Activated T-helper 9 cell treated with anti-CD3 and anti-CD28 coated beads, Interleukin-2, amount 50 U/mL, for 16 hours (primary cell): ENCODE measurements around the gene CRK.

Experiments
- DNase-seq: peaks from one replicate; pipeline ENCODE4 v3.0.0-alpha.2; 2020; ENCODE audit warnings: low read depth

The CRK gene

DNA sequence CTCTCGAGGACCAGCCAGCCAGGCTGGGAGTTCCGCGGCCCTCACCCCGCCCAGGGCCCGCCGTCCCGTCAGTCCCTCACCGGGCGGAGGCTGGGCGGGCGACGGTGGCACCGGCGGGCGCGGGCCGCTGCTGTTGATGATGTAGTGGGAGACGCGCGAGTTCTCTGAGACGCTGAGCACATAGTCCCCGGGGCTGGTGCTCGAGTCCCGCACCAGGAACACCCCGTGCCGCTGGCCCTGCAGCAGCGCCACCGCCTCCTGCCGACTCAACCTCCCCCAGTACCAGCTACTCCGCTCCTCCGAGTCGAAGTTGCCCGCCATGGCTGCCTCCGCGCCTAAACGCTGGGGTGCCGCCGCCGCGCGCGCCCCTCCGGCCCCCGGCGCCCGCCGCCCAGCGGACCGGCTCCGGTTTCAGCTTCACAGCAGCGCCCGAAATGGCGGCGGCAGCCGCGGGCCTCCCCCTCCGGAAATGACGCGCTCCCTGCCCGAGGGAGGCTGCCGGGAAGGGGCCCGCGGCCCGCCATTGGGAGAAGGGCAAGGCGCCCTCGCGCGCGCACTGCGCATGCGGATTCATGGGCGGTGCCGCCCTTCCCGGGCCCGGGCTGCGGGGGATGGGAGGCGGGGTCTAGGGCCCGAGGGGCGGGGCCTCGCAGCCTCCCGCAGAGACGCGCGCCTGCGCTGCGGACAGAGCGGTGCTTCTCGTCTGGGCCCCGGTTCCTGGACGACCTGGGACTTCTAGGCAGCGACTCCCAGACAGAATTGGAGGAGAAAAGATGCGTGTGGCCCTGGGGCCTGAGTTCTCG lies at the start of gene CRK:
Gene CRK, minus strand, starts transcription at position 436 of the 803 bp plus-strand sequence. Its CDS starts 115 bp downstream, at position 321.
- peak; percentile 99 for DNase-seq

DNA sequence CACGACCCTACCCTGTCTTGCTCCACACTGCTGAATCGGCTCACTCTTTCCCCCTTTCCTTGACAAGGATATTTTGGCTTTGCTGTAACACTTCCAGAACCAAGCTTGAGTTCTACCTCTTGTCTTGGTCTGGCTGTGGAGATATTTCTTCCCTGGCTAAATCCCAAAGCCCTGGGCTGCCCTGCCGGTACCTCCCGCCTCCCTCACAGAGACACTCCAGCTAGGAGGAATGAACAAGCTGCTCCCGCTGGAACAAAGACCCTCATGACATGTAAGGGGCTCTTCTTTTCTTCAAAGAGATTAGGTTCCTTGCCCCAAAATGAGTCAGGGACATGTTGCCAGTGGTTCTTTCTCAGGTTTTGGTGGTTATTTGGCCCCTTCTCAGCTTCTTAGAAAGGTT lies 49.6 kb upstream of the CRK start:
- no peak for DNase-seq

DNA sequence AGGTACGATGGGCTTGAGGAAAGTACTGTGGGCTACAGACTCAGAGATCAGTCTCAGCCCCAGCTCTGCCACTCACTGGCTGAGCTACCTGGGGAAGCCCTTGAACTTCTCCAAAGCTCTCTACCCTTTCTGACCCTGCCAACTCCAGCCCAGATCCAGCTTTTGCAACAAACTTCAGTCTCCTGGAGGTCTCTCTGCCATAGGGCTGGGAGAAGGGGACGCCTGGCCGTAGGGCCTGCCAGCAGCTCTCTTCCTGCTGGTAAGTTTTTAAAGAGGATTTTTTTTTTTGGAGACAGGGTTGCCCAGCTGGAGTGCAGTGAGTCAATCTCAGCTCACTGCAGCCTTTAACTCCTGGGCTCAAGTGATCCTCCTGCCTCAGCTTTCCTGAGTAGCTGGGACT lies 48.8 kb upstream of the CRK start:
- no peak for DNase-seq

DNA sequence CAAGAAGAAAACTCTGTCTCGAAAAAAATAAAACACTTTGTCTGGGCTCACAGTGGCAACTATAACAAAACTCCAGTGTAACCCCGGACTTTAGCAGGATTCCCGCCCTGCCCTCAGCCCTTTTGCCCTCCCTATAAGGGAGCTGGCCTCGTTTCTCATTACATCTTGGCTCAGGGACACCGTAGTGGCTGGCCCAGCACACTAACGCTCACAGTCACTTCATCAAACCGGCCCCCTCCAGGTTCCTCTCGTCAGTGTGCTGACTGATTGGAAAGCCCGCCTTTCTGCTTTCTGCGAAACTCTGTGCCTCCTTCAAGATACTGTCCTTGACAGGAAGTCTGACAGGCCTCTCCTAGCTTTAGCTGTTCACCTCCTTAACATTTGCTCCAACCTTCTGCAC lies 47.7 kb upstream of the CRK start:
- no peak for DNase-seq

DNA sequence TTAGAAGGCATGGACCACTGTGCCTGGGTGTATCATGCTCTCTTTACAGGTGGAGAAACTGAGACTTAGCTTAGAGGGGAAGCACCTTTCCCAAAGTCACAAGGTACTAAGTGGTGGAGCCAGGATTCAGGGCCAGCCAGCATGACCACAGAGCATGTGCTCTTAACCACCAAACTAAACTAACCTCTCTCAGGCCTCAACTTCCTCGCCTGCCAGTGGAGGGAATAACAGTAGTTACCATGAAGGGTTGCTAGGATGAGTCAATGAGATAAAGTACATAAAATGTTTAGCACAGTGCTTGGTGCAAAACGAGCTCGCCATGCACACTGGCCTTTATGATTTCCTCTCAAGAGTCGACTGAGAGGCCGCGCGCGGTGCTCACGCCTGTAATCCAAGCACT lies 42.8 kb upstream of the CRK start:
- no peak for DNase-seq

DNA sequence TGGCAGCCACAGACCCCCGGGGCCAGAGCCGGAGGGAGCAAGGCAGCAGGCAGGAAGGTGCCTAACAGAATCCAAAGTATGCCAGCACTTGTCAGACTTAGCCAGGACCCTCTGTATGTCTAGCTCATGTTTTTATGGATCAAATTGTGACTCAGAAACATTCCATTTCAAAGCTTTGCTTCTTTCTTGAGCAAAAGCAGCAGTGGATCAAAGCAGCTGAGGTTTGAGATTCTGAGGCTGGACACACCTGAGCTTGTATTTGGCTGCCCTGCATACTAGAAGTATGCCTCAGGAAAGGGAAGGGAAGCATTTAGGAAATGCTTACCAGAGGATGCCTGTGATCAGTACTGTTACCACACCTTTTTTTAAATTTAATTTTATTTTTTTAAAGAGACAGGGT lies 42.2 kb upstream of the CRK start:
- no peak for DNase-seq

DNA sequence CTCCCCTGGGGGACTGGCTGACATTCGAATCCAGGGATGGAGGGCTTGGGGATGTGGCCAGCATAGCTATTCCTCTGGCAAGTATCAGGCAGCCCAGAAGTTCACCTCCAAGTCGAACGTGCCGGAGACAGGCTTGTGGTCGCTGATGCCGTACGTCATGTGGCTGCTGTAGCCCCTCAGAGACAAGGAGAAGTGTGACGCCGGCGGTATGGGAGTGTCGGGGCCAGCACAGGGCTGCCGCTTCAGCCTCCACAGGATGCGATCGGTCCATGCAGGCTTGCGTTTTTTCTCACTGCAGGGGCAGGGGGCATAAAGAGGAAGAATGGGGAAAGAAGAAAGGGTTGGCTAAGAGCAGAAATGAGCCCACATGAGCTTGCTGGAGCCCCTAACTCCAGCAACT lies 41.8 kb upstream of the CRK start:
- DNase-seq: no peak

DNA sequence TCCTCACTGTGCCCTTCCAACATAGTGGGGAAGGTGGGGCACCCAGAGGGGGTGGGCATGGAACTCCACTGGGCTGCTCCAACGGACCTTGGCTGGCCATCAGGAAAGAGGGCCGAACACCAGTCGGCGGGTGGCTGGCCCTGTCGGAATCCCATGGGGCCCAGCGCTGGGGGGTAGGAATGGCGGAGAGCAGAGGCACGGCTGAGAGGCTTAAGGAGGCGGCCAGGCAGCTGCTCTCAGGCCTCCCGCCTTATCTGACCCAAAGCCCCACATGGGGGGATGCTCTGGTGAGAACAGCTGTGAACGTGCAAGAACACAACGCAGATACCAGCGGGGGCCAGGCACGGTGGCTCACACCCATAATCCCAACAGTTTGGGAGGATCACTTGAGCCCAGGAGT lies 40.8 kb upstream of the CRK start:
- no peak for DNase-seq

DNA sequence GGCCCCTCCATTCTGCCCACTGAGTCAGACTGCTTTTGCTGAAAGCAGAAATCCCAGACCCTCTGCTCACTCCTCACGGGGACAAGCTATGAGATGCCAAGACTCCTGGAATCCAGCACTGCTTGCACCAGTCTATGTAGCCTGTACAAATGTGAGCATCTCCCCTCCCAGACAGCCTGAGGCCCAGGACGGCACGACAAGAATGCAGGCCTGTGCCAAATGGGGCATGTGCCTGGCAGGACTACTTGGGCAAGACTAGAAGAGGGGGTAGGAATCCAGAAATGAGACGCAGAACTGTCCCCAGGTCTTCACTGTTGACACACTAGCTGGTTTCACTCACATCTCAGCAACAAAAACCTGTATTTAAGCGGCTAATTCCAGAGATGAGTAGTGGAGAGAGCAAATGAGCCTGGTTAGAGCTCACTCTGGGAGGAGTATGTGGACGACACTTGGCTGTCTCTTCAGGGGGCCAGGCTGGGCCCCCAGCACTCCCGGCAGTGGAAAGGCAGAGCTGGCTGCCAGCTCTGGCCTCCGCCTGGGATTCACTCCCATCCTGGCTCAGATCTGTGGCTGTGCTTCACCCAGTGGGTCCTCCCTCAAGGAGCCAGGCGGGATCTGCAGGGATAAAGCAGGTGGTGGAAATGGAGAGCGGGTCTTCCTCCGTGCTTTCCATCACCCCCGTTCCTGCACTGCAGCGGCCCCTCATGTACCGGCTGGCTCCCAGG lies 39.4 kb upstream of the CRK start:
- DNase-seq: no peak

DNA sequence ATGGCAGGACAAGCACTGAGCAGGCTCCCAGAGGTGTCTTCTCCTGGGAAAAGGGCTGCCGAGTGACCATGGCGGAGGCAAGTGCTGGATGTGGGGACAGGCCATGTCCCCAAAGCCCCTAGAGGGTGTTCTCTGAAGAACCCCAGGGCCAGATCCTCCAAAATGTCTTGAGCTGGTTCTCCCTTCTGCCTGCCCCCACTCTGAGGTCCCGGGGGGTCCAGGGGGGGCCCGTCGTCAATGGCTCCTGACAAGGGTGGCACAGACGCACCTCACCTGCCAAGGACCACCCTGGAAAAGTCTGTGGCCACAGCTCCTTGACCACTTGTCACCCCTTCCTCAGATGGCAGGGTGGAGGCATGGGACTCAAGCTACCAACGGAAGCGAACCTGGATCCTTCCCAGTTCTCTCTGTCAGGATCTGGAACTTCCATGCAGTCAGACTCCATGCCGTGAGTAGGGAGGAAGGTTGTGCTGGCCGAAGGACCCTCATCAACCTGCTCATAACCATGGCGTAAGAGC lies 38.8 kb upstream of the CRK start:
- DNase-seq: no peak

DNA sequence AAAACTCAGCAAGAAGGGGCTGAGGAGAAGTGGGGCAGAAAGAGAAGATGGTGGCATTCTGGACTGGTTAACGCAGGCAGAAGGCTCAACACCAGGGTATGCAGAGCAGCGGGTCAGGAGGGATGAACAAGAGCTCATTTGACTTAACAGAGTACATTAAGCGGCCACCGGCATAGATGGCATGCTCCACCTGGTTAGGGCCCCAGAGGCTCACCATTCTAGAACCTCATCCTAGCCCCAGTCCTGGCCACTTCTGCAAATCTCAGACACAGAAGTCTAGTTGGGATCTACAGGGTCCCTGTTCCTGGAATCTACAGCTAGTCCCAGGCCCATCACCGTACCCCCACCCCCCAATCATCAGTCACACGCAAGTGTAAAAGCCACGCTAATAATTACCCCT lies 38.2 kb upstream of the CRK start:
- no peak for DNase-seq

DNA sequence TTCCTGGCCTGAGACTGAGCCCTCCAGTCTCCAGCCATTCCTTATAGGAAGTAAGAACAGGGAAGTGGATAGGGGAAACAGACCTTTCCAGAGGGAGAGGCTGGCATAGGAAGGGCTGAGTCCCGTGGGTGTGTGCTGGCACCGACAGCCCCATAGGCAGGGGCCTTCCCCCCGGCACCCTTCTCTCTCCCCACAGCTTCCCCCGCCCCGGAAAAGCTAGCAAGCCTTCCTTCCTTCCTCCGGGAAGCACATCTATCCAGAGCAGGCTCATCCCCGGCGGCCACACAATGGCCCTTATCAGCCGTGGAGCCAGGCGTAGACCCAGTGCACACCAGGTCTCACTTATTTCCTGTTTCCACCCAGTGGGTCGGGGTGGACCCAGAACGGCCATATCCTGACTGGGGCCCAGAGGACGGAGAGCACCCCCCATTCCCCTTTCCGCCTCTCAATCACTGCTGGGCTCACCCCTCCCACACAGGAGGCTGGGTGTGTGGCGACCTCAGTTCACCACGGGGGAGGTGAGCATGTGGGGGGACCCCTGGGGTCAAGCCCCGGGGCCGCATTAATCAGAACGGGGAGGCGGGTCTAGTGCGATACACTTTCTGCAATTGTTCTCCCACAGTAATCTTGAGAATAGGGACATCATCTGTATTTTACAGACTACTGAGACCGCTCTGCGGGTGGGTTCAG lies 37.4 kb upstream of the CRK start:
- DNase-seq: no peak

DNA sequence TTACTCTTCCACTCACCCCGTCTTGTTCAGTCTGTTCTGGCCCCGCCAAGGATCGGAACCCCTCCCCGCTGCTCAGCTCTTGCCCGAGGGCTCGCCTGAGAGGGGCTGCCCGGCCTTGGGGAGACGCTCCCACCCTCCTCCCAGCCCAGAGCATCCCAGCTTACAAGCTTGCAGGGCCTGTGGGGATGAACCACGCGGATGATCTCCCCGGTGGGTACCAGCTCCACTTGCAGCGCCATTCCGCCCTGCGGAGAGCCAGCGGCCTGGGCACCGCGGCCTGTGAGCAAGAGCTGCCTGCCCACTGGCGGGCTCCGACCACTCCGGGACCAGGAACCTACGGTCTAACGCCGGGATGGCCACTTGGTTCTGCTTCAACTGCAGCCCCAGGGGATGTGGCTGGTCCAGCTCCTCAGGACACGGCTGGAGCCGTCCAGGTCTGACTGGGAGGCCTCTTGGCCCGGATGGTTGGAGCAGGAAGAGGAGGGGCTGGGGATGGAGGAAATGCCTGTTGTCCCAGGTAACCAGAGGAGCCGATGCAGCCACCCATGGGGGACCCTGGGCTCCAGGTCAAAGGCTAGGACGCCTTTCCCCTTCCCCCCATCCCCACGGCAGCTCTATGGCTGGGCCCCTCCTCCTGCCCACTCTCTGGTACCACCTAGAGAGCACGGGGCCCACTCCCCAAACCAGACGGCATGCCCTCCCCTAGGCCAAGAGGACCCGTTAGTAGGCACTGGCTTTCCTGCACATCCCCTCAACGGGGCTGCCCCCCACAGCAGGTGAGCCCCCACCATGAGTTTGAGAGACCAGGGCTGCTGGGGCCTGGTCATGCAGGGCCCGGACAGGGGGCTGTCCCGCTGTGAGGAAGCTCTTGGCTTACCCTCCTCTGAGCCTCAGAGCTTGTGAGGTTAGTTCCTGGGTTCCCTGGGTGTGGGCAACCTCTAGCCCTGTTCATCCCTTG lies 36.5 kb upstream of the CRK start, which contains the start of gene MYO1C:
Gene MYO1C, minus strand, starts transcription at position 438 of the 958 bp plus-strand sequence. Its CDS starts 199 bp downstream, at position 239.
- DNase-seq: no peak

DNA sequence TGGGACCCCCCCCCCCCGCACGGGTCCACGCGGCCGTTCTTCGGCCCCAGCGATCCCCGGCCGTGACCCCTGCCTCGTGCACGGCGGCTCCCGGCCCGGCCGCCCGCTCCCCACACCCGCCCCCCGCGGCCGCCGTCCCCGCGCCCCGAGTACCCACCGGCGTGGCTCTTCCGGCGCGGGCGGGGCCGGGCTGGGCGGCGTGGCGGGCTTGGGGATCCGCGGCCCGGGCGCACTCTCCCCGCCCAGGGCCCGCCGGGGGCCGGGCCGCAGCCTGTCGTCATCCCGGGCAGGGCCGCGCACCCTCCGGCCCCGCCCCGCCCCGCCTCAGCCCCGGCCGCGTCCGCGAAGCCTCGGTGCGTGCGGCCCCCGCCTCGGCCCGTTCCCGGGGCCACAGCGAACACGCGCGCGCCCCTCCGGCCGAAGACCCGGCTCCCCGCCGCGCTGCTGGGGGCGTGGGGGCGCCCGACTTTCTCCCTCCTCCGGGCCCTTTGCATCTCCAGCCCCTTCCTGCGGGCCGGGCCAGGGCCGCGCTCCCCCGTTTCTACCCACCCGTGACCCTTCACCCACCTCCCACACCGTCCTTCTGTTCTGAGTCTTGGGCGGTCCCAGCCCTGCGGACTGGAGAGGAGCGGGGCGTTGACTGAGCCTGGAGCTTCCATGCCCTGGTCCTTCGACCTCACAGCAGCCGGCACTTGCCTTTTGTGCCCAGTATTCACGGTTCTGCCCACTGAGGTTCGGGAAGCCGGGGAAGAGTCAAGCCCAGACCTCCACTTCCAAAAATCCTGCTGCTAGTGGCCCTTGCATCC lies 35.6 kb upstream of the CRK start:
- DNase-seq: peak; percentile 26

DNA sequence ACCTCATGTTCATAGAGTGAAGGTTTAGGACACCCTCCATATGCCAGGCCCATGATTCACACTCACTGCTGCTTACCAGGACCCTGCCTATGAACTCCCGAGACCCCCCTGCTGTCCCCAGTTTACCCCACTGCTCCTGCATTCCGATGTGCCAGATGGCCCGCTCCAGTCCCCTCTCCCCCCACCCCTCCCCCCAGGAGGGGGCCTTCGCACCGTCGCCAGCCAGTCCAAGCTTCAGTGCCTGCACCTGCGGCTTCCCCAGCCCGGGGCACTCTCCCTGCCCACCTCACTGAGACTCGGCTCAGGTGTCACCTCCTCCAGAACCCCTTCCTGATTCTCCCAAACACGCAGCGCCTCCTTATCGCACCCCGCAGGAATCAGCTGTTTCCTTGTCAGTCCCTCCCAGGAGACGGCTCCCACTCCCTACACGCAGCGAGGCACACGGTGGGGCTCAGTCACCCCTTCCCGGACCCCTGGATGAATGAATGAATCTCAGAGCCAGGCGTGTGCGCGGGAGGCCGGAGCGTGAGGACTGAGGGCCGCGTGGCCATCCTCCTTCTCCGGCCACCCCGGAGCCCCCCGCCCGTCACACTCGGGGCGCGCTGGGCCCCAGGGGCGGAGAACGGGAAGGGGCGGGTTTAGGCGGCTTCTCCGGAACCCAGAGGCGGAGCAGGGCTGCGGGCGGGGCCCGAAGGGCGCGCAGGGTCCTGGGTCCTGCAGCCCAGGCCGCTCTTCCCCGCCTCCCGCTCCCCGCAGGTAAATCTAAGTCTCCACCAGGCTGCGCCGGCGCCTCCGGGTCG lies 34.8 kb upstream of the CRK start:
- DNase-seq: peak; percentile 53

DNA sequence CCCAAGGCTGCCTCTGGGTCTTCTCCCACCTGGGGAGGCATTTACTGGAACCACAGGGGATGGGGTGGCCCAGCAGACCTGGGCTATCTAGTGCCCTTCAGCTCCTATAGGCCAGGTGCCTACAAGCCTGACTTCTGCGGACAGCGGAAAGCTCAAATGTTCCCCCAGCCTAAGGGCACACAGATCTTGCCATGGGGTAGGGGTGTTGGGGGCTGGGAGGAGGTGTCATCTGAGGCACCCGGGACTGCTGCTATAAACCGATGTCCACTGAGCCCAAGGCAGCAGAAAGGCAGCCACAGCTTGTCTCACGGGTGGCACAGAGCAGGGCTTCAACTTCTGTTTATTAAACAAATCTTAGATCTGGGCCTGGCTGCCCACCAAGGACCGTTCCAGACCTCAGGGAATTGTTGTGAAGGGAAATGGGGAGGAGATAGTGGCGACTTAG lies 32.8 kb upstream of the CRK start:
- DNase-seq: no peak

DNA sequence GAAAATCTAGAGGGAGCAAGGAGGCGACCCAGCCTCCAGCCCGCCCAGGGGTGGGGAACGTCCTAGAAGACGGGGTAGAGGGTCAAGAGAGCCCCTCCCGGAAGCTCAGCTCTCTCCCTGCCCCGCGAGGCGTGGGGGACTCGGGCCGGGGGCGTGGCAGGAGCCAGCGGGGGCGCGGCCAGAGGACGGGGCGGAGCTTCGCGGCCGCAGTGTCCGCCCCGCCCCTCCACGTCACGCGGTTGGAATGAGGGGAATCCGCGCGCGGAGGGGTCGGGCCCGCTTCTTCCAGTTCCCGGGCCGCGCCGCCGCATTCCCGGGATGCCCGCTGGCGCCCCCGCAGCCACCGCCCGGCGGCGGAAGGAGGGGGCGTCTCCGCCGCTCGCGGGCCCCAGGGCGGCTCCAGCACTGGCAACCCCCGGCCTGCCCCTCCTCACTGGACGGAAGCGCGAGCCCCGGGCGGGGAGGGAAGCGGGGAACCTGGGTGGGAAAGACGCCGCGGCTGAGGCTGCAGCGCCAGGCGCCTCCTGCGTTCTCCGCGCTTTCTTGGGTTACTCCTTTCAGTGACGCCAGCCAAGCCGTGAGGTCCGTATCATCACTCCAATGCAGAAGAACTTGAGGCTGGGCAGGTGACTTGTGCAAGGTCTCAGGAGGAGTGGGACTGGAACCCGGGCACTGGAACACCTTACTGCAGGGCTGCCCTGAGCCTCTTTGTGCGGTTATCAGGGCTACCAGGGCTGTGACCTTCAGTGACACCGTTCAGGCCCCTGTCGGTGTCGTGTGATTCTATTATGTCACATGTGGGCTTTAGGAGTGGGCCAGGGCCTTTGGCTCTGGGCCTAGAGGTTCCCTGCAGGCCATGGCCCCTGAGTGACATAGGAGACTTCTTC lies 32.1 kb upstream of the CRK start:
- peak; percentile 64 for DNase-seq
